ENCODE measurements around the gene IDE.

IDE gene

GRCh38 chr10:92530421-92530820 lies 43.5 kb downstream of the IDE start:
- no peak overlapping the region for H3K4me3 ChIP-seq (ENCODE audit: control insufficient read depth, low read depth, low read length)
- TF ChIP-seq, protein P1, sequence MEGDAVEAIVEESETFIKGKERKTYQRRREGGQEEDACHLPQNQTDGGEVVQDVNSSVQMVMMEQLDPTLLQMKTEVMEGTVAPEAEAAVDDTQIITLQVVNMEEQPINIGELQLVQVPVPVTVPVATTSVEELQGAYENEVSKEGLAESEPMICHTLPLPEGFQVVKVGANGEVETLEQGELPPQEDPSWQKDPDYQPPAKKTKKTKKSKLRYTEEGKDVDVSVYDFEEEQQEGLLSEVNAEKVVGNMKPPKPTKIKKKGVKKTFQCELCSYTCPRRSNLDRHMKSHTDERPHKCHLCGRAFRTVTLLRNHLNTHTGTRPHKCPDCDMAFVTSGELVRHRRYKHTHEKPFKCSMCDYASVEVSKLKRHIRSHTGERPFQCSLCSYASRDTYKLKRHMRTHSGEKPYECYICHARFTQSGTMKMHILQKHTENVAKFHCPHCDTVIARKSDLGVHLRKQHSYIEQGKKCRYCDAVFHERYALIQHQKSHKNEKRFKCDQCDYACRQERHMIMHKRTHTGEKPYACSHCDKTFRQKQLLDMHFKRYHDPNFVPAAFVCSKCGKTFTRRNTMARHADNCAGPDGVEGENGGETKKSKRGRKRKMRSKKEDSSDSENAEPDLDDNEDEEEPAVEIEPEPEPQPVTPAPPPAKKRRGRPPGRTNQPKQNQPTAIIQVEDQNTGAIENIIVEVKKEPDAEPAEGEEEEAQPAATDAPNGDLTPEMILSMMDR (IDR thresholded peaks at IDR 0.05; ENCODE audit: control insufficient read depth, insufficient read depth, low read depth, low read length, missing control alignments) = no peak
- DNase-seq (ENCODE audit: low read depth) = no peak

- H3K4me3 ChIP-seq (ENCODE audit: control insufficient read depth, low read depth, low read length) = no peak overlapping the region
- TF ChIP-seq, protein P1 (IDR thresholded peaks at IDR 0.05; ENCODE audit: control insufficient read depth, insufficient read depth, low read depth, low read length, missing control alignments) = no peak
- no peak for DNase-seq (ENCODE audit: low read depth)
Observed at GRCh38 chr10:92527716-92528115, 46.2 kb downstream of the IDE start.

GRCh38 chr10:92523639-92524038 lies 50.3 kb downstream of the IDE start:
- no peak for DNase-seq (ENCODE audit: low read depth)
- no peak overlapping the region for H3K4me3 ChIP-seq (ENCODE audit: control insufficient read depth, low read depth, low read length)
- TF ChIP-seq, protein P1 (IDR thresholded peaks at IDR 0.05; ENCODE audit: control insufficient read depth, insufficient read depth, low read depth, low read length, missing control alignments) = no peak

DNA sequence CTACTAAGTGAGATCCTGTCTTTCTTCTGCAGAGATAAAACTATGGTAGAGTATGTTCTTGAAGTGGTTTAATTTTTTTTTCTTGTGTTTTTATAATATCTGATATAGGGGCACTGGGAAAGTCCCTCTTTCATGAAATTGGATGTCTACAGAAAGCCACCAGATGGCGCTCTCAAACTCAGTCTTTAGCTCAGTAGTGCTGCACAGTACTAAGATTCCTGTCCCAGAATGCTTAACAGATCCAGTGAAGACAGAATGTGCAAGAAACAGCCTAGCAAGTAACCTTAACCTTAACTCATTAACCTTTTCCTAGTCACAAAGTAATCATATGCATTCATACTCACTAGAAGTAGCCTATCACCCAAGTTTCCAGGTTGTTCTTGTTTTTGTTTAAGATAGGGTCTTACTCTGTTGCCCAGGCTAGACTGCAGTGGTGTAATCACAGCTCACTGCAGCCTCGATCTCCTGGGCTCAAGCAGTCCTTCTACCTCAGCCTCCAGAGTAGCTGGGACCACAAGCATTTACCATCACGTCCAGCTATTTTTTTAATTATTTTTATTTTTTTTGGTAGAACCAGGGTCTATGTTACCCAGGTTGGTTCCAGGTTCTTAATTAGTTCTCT lies 56.7 kb downstream of the IDE start:
- TF ChIP-seq, protein P1 (IDR thresholded peaks at IDR 0.05; ENCODE audit: control insufficient read depth, insufficient read depth, low read depth, low read length, missing control alignments) = peak; percentile 71
- peak; percentile 46 for DNase-seq (ENCODE audit: low read depth)
- no peak overlapping the region for H3K4me3 ChIP-seq (ENCODE audit: control insufficient read depth, low read depth, low read length)

DNA sequence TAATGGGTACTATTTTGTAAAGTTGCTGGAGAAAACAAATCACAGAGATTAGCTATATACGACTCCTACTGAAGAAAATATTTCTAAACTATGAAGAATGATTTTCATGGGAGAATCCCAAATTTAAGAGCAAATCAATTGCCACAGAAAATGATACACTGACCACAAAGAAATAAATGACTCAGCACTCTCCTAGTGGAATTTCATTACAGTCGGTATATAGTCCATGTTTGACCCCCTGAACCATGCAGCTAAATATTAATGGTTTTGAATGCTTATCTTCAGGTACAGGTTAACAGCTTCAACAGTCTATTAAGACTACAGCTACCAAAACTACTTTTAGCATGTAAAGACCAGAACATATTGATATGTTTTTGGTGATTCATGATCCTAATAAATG lies 65.0 kb downstream of the IDE start:
- DNase-seq (ENCODE audit: low read depth) = no peak
- H3K4me3 ChIP-seq (ENCODE audit: control insufficient read depth, low read depth, low read length) = no peak overlapping the region
- TF ChIP-seq, protein P1 (IDR thresholded peaks at IDR 0.05; ENCODE audit: control insufficient read depth, insufficient read depth, low read depth, low read length, missing control alignments) = no peak

DNA sequence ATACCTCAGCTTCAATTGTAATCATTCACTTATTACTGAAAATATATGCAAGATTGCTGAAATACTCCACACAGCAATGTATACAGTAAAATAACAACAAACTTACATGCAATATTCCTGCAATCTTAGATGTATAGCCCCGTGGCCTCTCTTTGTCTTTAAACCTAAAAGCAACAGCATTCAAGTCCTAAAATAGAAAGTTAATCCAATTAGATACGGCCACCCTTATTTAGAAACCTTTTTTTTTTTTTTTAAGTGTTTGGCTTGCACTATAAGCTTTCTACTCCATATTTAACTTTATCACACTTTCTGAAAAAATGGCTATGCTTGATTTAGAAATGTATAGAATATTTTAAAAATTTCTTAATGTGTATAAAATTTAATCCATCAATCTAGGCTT lies 67.6 kb downstream of the IDE start:
- H3K4me3 ChIP-seq (ENCODE audit: control insufficient read depth, low read depth, low read length) = no peak overlapping the region
- DNase-seq (ENCODE audit: low read depth) = no peak
- TF ChIP-seq, protein P1 (IDR thresholded peaks at IDR 0.05; ENCODE audit: control insufficient read depth, insufficient read depth, low read depth, low read length, missing control alignments) = no peak
